ENCODE measurements around the gene IQSEC1.
A peak's percentile ranks its signal among the peaks of the same experiment; 100 is the strongest.

Gene IQSEC1

GRCh38 chr3:12956316-12956660 is 116.9 kb downstream of the IQSEC1 start:
- no peak overlapping the region for H3K4me3 ChIP-seq (ENCODE audit: low read depth, low read length)
- no peak for TF ChIP-seq CTCF (IDR thresholded peaks at IDR 0.05; ENCODE audit: low read depth, low read length)
- DNase-seq (ENCODE audit: low read depth, low spot score), result no peak
- in situ Hi-C loops (cut with HindIII; ENCODE audit: low sequenced_read_pairs), result no loop called here

- no peak overlapping the region for H3K4me3 ChIP-seq (ENCODE audit: low read depth, low read length)
- DNase-seq (ENCODE audit: low read depth, low spot score), result no peak
- TF ChIP-seq CTCF (IDR thresholded peaks at IDR 0.05; ENCODE audit: low read depth, low read length), result no peak
- in situ Hi-C loops (cut with HindIII; ENCODE audit: low sequenced_read_pairs), result no loop called here
Measured at GRCh38 chr3:12955651-12956315, 117.4 kb downstream of the IQSEC1 start.

- peak; percentile 20 for DNase-seq (ENCODE audit: low read depth, low spot score)
- in situ Hi-C loops (cut with HindIII; ENCODE audit: low sequenced_read_pairs), result no loop called here
- H3K4me3 ChIP-seq (ENCODE audit: low read depth, low read length), result no peak overlapping the region
- TF ChIP-seq CTCF (IDR thresholded peaks at IDR 0.05; ENCODE audit: low read depth, low read length), result no peak
Measured at GRCh38 chr3:12954891-12955650, 118.2 kb downstream of the IQSEC1 start.

GRCh38 chr3:12954180-12954579 is 119.0 kb downstream of the IQSEC1 start:
- no peak for TF ChIP-seq CTCF (IDR thresholded peaks at IDR 0.05; ENCODE audit: low read depth, low read length)
- in situ Hi-C loops (cut with HindIII; ENCODE audit: low sequenced_read_pairs), result no loop called here
- no peak for DNase-seq (ENCODE audit: low read depth, low spot score)
- no peak overlapping the region for H3K4me3 ChIP-seq (ENCODE audit: low read depth, low read length)

DNA sequence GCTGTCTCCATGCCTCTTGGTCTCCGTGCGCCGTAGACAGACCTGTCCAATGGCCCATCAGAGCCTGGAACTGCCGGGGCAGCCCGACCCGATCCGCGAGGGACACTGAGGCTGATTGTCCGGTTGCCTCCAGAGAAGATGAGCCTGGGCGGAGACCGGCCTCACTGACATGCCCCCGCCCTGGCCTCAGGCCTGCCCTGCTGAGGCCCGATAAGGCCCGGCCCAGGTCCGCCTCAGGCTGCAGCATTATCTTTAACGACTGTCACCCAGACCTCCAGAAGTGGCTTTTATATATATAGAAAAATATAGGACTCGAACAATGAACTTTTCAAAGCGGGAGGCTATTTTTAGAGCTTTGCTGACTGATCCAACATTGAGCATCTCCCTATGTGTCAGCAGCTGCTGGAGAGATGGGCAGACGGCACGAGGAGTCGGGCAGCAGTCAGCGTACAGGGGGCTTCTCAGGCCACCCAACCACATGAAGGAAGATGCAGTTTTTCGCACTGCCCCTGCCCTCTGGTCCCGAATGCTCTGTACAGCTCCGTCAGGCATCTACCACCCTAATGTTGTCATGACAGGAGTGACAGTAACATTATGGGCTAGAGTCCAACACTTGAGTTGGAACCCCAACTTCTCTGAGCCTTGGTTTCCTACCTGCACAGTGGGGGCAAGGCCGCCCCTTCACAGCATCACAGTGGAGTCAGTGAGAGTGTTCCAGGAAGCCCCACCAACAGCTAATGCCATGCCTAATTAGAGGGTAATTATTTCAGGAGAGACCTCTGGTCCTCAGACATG is 119.8 kb downstream of the IQSEC1 start:
- no peak overlapping the region for H3K4me3 ChIP-seq (ENCODE audit: low read depth, low read length)
- no peak for TF ChIP-seq CTCF (IDR thresholded peaks at IDR 0.05; ENCODE audit: low read depth, low read length)
- DNase-seq (ENCODE audit: low read depth, low spot score), result no peak
- in situ Hi-C loops (cut with HindIII; ENCODE audit: low sequenced_read_pairs), result no loop called here

GRCh38 chr3:12952343-12953200 is 120.7 kb downstream of the IQSEC1 start:
- no peak for DNase-seq (ENCODE audit: low read depth, low spot score)
- H3K4me3 ChIP-seq (ENCODE audit: low read depth, low read length), result no peak overlapping the region
- in situ Hi-C loops (cut with HindIII; ENCODE audit: low sequenced_read_pairs), result no loop called here
- TF ChIP-seq CTCF (IDR thresholded peaks at IDR 0.05; ENCODE audit: low read depth, low read length), result no peak

Measured in astrocyte of the spinal cord (primary cell).